HT1080 (cell line): ENCODE measurements around the gene ARMC2. TPM values are rescaled to one million over a fixed set of nuclear protein-coding genes. Genes with fewer than 3 reads are reported as not detected.
A peak's percentile ranks its signal among the peaks of the same experiment; 100 is the strongest.

Experiments used
- DNase-seq: peaks from one replicate; pipeline ENCODE4 v3.0.0-alpha.2; 2015; ENCODE audit warnings: low read depth
- total RNA-seq: library from RNA; depleted of rRNA; stranded (reverse); fragments of >200 nt; shearing (Covaris generic); gene quantifications from 2 replicates; pipeline ENCODE4 v1.2.3, GENCODE V29; 2014

ARMC2 gene
- total RNA-seq, 1 experiment from 2014 or later = 1.3 TPM

DNA sequence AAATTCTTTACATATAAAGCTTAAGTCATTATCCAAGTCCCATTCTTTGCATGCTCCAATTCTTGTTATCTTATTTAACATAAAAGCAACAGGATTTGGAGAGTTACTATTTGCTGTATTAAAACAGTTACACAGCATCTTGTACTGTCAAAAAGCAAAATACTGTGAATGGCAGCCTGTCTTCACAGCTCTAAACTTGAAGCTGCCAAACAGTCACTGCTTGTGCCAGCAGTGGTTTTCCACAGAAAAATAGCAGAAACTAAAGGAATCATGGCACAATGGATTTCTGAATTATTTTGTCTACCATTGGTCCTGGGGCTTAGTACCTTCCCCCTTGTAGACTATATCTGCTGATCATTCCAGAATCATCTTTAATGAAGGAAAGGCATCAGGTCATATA lies 138.9 kb downstream of the ARMC2 start:
- no peak for DNase-seq

DNA sequence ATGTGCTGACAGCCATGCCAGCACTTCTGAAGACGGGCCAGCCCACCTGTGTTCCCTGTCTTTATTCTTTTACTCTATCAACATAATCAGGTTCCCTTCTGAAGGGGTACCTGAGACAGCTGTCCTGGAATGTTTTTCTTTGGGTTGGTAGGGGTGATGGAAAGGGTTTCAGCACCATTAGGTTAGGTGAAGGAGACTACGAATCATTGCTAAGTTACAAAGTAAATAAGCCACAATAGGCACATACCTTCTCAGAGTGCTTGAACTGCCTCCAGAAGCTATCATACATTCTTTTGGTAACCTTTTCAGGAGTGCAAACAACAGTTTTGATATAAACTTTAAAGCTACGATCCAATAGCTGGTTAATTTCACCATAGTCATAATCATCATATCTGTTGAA lies 140.1 kb downstream of the ARMC2 start:
- DNase-seq = no peak

DNA sequence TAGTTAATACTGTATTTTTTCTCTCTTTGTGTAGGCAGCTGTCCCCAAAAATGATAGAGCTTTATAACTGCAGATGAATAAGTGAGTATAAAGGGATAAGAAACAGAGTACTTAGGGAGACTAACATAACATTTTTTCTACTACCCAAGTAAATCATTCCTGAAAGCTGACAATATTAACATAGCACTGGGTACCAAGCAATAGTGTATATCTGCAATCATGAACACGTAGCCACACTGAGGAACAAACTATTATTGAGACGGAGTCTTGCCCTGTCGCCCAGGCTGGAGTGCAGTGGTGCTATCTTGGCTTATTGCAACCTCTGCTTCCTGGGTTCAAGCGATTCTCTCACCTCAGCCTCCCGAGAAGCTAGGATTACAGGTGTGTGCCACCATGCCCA lies 140.5 kb downstream of the ARMC2 start:
- DNase-seq = no peak

DNA sequence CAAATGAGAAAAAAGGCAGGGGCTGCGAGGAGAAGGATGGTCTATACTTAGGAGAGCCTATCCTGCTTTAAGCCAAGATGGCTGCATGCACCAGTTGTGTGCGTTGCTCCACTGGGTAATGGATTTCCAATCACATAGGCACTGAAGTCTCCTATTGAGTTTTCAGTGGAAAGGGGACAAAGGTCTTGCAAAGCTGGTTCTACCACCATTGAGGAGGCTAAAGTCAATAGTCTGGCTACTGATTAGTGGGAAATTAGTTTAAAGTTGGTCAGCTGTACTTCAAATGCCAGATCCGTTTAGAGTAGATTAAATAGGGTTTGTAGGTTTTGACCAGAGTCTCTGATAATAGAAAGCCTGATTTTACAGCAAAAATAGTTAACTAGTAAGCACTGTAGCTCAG lies 141.5 kb downstream of the ARMC2 start:
- DNase-seq = no peak

DNA sequence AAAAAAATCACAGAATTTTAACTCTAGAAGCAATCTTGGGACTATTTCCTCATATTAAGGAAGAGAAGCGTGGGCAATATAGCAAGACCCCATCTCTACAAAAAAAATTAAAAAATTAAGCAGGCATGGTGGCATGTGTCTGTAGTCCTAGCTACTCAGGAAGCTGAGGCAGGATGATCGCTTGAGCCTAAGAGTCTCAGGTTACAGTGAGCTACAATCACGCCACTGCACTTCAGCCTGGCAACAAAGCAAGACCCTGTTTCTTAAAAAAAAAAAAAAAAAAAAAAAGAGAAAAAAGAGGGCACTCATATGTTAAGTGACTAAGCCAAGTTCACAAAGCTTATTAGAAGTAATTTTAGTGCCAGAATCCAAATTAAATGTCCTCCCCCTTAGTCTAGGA lies 145.7 kb downstream of the ARMC2 start:
- DNase-seq = no peak

DNA sequence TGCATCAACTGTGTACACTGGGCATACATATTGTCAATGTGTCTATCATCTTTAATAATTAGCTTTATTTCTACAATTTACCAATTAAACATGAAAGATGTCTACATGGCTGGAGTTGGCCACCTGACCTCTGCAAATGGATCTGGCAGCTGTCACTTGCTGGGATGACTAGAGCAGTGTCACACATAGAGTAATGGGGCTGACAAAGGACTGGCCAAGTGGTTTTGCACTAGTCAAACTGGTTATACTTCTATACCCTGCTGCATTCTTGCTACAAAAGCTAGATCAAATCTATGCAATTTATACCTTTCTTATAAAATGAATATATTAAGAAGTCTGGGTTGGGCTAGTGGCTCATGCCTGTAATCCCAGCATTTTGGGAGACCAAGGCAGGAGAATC lies 147.1 kb downstream of the ARMC2 start:
- no peak for DNase-seq

DNA sequence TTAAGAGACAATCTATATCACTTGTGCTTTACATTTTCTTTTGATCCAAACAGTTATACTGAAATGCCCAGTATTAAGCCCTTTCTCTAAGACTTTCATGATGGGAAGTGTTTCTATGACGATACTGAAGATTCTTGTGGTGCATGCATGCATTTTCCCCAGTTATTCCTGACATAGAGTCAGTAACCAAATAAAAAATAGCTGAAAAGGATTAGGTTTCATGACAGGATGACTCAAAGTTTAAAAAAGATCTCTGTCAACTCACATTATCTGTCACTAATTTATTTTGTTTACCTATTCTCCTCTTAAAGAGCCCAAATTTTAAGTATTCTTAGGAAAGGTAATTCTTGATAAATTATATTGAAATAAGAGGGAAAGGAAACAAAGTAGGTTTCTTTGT lies 148.0 kb downstream of the ARMC2 start:
- DNase-seq = no peak

DNA sequence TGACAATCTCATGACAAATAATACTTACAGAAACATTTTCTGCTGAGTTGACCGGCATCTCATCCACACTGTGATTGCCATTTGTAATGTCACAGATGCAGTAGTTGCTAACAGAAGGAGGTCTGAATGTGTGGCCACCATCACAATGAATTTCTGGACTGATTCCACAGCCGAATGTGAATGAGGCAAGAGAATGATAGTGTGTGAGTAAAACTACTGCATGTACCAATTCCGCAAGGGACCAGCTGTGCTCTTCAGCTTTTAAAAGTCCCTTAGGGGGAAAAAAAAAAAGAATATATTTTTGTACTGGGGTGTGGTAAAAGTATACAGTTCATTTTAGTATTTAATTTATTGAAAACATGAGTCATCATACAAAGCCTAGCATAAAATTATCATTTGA lies 150.3 kb downstream of the ARMC2 start:
- no peak for DNase-seq

DNA sequence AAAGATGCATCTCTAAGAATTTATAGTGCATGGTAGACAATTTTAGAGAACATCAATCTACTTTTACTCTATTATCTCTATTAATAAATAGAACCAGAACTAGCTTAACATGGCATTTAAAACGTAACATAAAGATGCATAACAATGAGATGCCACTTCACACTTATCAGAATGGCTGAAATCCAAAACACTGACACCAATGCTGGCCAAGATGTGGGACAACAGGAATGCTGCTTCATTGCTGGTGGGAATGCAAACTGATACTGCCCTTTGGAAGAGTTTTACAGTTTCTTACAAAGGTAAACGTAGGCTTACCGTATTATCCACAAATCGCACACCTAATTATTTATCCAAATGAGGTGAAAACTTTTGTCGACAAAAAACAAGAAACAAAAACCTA lies 151.2 kb downstream of the ARMC2 start:
- no peak for DNase-seq

DNA sequence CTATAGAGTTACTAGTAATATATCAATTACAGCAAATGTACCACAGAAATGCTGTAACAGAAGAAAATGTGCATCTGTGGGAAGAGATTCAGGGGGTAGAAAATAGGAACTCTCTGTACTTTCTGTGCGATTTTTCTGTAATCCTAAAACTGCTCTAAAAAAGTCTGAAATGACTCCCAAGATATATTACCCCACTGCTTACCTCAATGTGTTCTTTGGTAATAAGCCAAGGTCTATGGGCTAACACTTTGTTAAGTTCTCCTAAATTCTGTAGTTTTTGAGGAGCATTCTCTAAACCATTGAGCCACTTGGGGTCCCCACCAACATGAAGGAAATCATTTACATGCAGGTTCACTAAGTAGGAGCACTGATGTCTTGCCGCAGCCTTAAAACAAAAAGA lies 152.1 kb downstream of the ARMC2 start:
- DNase-seq = no peak

DNA sequence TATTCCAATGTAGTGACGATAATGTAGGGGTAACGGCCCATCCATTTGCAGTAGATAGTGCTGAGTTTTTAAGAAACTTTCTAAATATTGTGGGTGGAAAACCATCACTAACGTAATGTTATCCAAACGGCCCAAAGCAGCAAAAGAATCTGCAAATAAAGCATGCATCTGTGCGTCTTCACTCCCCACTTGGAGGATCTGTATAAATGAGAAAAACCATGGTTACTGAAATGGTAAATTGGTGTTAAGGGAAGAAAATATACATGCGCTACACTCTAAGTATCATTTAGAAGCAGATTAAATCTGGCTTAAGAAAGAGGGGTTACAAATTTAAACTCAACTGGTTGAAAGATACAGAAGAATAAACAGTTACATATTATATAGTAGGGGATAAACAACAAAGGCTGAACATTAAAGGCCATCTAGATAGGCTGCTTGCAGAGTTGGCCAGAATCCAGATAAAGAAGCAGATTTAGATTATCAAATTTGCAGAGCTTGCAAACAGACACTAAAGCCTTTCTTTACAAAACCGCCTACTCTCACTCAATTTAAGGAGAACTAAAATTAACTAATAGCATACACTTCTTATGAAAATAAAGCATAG lies 153.2 kb downstream of the ARMC2 start:
- DNase-seq = no peak

DNA sequence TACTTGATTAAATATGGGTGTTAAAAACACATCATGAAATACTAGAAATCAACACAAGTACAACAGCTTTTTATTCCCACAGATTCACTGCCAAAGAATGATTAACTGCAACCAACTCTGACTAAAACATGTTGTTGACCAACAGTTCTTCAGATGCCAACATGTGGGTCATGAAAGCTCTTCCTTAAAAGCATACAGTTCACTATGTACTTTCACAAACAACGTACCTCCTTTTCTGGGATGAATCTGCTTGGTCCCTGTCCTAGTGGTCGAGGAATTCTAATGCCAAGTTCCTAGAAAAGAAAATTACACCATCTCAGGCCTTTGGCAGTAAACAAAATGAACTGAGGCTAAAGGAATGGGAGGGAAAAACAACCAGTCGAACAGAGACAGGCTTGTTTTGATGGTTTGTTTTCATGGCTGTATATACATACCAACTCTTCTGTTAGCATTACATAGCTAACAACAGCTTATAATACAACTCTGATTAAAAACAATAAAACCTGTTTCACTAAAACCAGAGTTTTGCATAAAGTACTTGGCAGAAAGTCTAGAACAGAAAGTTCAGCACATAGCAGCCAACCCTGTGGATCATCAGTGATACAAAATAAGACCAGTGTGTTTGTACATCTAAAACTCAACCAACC lies 154.0 kb downstream of the ARMC2 start:
- no peak for DNase-seq

DNA sequence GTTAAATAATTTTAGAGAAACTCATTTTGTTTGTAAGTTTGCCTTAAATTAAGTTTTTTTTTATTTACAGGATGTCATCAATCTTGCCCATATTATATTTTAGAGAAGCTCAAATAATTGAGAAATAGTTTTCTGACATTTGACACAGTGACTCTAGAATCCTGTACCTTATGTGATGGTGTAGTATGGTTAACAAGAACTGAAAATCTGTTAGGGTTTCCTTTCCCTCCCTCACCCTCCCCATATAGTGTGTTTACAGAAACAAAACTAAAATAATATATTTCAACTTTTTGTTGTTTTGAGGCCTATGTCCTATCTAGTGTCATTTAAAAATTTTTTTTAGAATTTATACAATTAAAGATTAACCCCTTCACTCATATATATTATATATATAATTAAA lies 154.7 kb downstream of the ARMC2 start:
- no peak for DNase-seq

DNA sequence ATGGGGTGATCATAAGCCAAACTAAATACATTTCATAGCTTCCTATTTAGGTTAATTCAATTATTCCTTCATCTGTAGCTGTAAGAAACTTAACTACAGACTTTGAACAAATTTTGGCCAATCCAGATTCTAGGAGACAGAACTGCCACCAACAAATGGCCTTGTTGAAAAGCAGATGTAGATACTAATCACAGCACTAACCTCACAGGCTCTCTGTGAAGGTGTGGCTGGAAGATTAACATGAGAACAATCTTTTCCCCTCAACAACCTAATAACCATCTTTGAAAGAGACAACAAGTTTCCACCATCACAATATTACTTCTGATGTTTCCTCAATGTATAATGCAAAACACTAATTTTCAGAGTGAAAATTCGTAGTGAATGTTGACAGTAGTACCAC lies 158.6 kb downstream of the ARMC2 start:
- no peak for DNase-seq

DNA sequence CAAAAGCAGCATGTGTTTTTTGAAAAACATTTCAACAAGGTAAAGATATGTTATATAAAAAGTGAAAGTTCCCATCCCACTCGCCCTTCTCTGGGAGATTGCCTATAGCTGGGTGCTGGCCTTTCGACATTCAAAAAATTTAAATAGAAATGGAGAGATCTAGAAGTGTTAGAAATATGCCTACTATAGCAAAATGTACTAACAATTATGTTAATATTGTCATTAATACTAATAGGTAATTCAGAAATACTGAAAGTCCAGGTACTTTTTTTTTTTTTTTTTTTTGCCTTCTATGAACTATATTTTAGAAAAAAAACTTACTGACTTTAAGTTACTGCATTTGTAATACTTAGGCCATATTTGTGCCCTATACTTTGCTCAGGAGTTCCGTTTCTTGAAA lies 159.3 kb downstream of the ARMC2 start:
- DNase-seq = no peak

DNA sequence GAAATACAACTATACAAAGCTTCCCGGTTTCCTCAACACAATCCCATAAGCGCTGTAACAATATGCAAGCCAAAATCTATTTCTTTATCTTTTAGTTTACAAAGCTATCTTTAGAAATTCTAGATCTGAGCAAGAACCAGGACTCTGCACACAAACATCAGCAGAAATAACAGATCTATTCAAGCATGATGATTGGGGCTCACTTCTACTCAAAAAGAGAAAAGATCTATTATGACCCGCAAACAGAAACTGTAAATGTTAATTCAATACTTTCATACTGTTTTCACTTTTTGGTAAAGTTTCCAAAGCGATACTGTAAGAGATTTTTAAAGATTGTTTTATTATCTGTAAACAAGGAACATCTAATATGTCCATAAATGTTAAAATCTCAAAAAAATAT lies 159.8 kb downstream of the ARMC2 start:
- DNase-seq = no peak

DNA sequence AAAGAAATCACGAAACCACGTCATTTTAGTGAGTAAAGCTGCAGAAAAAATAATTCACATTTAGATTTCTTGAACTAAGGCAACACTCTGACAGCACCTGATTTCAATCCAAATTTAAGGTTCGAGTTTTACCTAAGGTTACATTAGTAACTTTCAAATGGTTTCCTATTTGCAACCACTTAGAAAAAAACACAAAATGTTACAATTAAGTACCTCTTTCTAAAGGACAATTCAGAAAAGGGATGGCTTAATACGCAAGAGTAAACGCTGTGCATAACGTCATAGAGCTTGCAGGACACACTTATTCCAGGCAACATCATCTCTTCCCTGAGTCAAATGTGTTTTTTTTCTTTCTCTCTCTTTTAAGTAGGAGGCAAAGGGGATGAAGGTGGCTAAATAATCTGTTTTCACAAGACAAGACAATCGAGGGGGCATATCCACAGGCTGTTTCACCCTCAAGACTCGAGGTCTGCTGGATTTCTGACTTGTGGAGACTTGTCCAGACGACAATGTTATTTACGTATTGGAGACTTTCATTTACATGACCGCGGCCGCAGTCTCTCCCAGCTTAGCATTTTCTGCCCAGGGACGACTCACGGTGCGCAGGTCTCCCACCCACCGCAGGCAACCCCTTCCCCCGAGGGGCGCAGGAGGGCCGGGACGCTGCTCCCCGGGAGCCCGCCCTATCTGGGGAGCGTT lies 160.5 kb downstream of the ARMC2 start:
- peak; percentile 62 for DNase-seq

DNA sequence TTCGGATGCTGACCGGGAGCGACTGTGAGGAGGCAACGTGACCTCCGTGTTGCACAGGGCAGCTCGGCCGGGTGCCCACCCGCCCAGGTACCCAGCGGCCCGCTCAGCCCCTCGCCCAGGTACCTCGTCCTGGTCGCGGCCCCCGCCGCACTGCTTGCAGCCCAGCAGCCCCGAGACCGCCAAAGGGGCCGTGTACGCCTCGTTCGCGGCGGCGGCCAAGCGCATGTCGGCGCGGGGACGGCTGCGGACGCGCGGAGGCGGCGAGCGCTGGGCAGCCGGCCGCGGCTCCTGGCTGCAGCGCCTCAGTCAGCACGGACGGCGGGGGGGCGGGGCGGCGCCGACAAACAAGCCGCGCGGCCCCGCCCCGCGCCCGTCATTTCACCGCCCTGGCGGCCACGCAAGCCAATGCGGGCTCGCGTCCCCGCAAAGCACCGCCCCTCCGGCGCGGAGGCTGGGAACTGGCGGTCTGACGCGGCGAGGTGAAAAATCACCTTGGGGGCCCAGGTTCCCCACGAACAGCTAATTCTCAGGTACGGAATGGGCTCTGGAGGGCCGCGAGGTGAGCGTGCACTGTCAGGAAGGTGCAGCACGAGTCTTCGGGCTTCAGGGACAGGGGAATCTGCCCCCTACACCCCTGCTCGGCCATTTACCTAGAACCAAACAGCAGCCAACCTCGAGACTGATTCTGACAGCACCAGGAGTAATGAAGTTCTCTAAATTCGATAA lies 161.2 kb downstream of the ARMC2 start:
- DNase-seq = peak; percentile 85

DNA sequence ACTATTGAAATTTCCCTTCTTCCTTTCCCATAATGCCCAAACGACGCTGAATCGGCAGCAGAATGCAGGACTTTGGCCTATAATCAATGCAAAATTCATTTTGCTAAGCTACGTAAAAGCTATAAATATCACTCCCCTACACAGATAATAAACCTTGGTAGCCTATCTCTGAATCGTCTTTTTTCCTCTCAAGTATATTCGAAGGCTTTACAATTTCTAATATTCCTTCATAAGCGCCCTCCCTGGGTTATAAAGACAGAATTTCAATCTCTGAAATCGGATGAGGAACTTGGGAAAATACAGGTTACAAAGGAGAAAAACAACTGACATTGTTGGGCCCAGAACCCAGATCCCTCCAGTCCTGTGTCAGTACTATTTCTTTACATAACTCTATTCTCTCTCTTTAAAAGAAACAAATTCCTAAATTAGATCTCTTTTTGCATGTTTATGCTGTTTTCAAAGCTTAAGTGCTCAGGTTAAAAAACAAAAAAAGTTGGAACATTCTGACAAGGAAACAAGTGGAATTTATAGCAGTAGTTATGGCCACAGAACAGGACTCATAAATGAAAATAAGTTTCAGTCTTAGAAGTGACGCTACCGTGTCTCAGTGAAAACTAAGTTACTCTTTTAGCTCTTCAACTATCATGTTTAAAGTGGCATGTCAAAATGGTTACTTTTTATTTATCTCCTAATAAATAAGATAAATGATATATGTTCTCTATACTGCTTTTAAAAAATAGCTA lies 161.9 kb downstream of the ARMC2 start:
- no peak for DNase-seq

DNA sequence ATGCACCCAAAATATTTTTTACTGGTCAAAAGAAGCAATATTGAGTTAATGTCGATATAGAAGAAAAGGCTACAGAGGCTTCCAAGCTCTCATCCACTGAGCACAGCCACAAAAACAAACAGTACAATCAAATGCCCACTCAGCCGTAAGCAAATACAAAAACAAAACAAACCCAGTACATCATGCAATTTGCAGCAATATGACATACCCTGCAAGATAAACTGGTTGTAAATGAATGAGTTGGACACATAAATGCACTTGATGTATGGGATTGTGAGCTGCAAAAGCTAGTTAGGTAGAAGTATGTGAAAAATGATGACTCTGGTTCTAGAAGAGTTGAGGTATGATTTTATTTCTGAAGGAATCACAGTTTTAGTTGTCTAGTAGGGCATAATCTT lies 162.5 kb downstream of the ARMC2 start:
- no peak for DNase-seq

DNA sequence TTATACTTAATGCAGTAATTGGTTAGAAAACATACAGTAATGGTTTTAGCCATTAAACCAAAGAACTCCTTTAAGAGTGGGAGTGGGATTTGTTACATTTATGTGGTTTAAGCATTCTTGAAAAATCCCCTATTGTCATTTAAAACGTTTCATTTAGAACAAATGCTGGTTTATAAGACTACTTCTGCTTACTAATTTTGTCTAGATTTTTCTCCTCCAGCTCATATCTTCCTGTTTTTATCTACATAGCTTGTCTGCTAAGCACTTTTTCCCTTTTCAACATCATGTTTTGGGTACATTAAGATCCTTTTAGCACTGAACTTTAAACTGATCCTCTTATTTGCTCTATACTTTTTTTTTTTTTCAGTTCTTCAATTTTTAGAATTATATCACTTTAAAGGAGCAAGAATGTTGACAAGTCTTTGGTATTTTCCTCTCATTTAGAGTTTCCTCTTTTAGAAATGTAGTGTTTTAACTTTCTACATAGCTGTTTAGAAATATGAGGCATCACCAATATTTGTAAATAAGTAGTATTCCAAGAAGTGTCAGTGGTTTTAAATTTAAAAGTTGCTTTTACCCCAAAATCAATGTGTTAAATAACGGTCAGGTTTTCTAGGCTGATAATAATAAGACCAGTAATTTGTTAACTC lies 165.6 kb downstream of the ARMC2 start:
- no peak for DNase-seq
